Vagina (tissue), 2 donors: Measurements from ENCODE around the gene SDK2. TPM values are rescaled to one million over a fixed set of nuclear protein-coding genes. Genes with fewer than 3 reads are reported as not detected.
A peak's percentile ranks its signal among the peaks of the same experiment; 100 is the strongest.

Source experiments
- DNase-seq, 2 donors: peaks; one replicate each; pipeline ENCODE4 v3.0.0-alpha.2; 2017; ENCODE audit errors: extremely low spot score in 2 of 2
- H3K27ac ChIP-seq: fragments of 200-600 bp; sonication (generic); one replicate; pipeline ENCODE4 v1.5.1; 2019
- H3K27me3 ChIP-seq: fragments of 200-600 bp; sonication (generic); one replicate; pipeline ENCODE4 v1.5.1; 2019
- H3K36me3 ChIP-seq, 2 donors: fragments of 200-600 bp; sonication (generic); one replicate each; pipeline ENCODE4 v1.5.1; 2017 to 2019
- H3K4me1 ChIP-seq: fragments of 200-600 bp; sonication (generic); one replicate; pipeline ENCODE4 v1.5.1; 2019
- H3K4me3 ChIP-seq, 2 donors: fragments of 200-600 bp; sonication (generic); 1 replicate in 1 of 2; 2 replicates in 1 of 2; pipeline ENCODE4 v1.5.1; 2016 to 2019
- H3K9me3 ChIP-seq: fragments of 200-600 bp; sonication (generic); one replicate; pipeline ENCODE4 v1.5.1; 2019
- POLR2A ChIP-seq, 2 donors: fragments of 450-650 bp; IDR thresholded peaks; one replicate each; pipeline ENCODE4 v1.6.1; 2017; ENCODE audit warnings: antibody characterized with exemption in 2 of 2, mild to moderate bottlenecking in 2 of 2, moderate library complexity in 2 of 2
- POLR2AphosphoS5 ChIP-seq, 2 donors: sonication (generic); formaldehyde crosslinking; IDR thresholded peaks; one replicate each; pipeline ENCODE4 v1.9.0; 2017; ENCODE audit warnings: antibody characterized with exemption in 2 of 2, mild to moderate bottlenecking in 2 of 2, low read depth in 1 of 2; ENCODE audit not compliant: insufficient read depth in 1 of 2
- intact Hi-C: fragments of 100-400 bp; cut with DNase I; formaldehyde crosslinking; loops from one replicate; pipeline ENCODE4 v1.15.1; 2023
- total RNA-seq: library from RNA; depleted of rRNA; stranded (reverse); fragments of >200 nt; gene quantifications from one replicate; pipeline ENCODE4 v1.2.3, GENCODE V29; 2016
- TF ChIP-seq, protein P1 (sequence below), 3 experiments: fragments of 450-650 bp in 2 of 3; fragments of 200-600 bp in 1 of 3; sonication (generic) in 1 of 3; IDR thresholded peaks; one replicate each; pipeline ENCODE4 v1.5.1; 2017 to 2019; ENCODE audit warnings: antibody characterized with exemption in 3 of 3, mild to moderate bottlenecking in 2 of 3, moderate library complexity in 2 of 3

Gene SDK2
- total RNA-seq, 1 donor from 2014 or later: 1.7 TPM

DNA sequence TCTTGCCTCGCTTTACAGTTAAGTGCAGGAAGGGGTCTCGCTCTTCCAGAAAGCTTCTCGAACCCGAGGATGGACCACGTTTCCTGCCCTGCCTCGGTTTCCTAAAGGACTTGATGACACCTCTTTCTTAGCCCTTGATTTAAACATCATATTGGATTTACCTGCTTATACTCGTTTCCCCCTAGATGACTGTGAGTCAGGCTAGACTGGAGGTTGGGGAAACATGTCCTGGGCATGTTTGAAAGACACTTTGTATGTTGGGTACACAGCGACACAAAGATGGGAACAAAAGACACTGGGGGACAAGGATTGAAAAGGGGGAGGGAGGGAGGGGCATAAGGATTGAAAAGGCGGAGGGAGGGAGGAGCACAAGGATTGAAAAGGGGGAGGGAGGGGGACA is 30.0 kb downstream of the SDK2 start:
- Histone ChIP-seq H3K4me3 (no peak overlapping the region), H3K9me3 (no peaks in the 10 kb centered on the region), H3K27ac (peak overlapping the region; percentile 72), H3K4me1 (peaks cover 20% of the 10 kb centered on the region), H3K27me3 (no peaks in the 10 kb centered on the region), H3K36me3 (no peaks in the 10 kb centered on the region)
- TF ChIP-seq POLR2A (IDR thresholded peaks at IDR 0.05): no peak
- TF ChIP-seq POLR2AphosphoS5 (IDR thresholded peaks at IDR 0.05; ENCODE audit: insufficient read depth in 1 of 2, low read depth in 1 of 2): no peak
- TF ChIP-seq, protein P1, sequence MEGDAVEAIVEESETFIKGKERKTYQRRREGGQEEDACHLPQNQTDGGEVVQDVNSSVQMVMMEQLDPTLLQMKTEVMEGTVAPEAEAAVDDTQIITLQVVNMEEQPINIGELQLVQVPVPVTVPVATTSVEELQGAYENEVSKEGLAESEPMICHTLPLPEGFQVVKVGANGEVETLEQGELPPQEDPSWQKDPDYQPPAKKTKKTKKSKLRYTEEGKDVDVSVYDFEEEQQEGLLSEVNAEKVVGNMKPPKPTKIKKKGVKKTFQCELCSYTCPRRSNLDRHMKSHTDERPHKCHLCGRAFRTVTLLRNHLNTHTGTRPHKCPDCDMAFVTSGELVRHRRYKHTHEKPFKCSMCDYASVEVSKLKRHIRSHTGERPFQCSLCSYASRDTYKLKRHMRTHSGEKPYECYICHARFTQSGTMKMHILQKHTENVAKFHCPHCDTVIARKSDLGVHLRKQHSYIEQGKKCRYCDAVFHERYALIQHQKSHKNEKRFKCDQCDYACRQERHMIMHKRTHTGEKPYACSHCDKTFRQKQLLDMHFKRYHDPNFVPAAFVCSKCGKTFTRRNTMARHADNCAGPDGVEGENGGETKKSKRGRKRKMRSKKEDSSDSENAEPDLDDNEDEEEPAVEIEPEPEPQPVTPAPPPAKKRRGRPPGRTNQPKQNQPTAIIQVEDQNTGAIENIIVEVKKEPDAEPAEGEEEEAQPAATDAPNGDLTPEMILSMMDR (IDR thresholded peaks at IDR 0.05): no peak
- DNase-seq: no peak
- intact Hi-C loops: no loop called here

DNA sequence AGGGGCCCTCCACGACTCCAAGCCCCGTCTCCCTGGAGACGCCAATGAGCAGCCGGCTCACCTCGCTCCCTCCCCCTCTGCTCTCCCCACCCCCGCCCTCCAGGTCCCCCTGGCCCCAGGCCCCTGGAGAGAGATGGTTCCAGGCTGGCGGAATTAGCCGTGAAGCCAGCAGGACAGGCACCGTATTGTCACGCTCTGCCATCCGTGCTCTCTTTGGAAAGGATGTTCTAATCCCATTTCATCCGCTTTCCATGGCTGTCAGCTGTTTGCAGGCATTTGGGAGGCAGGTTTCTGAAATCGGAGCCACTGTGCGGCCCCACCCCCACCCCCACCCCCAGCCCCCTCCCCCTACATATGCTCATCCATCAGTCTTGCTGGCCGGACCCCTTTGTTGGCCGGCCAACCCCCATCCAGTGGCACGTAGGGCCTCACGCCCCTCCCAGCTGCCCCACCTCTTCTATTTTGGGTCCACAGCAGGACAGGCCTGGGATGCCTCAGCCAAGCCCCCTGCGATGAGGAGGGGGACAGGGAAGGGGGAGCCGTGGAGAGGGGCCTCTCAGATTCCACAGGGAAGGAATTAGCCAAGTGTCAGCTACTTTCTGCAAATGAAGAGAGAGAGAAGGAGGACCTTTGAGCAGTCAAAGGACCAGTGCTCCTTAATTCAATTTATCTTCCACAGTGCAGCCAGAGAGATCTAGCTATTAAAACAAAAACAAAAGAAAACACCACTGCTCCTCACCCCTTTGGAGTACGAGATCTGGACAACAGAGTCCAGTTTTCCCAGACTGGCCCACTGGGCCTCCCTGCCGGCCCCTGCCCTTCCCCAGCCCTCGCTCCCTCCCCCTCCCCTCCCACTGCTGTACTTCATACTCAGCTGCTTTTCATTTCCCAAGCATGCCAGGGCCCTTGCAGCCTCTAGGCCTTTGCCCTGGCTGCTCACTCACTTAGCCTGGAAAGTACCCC is 30.7 kb downstream of the SDK2 start:
- DNase-seq: no peak
- H3K27me3 ChIP-seq: no peaks in the 10 kb centered on the region
- intact Hi-C loops: no loop called here

DNA sequence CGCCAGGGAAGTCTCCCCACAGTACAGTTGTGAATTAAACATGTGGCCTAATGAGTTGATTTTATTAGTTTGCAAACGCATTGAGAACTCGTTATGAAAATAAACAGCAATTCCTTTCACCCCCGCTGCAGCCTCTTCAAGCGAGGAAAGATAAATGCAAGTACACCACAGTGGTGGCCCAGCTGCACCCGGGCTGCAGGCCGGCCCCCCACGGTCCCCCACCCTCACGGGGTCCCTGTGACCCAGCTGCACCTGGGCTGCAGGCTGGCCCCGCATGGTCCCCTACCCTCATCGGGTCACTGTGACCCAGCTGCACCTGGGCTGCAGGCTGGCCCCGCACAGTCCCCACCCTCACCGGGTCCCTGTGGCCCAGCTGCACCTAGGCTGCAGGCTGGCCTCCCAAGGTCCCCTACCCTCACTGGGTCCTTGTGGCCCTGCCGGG is 32.2 kb downstream of the SDK2 start:
- H3K27ac ChIP-seq: no peak overlapping the region
- H3K9me3 ChIP-seq: no peaks in the 10 kb centered on the region
- peaks cover 20% of the 10 kb centered on the region for H3K4me1 ChIP-seq
- no peak overlapping the region for H3K4me3 ChIP-seq
- H3K27me3 ChIP-seq: no peaks in the 10 kb centered on the region
- no peaks in the 10 kb centered on the region for H3K36me3 ChIP-seq
- DNase-seq: no peak
- intact Hi-C loops: no loop called here
- TF ChIP-seq, protein P1 (IDR thresholded peaks at IDR 0.05): no peak
- TF ChIP-seq POLR2AphosphoS5 (IDR thresholded peaks at IDR 0.05; ENCODE audit: insufficient read depth in 1 of 2, low read depth in 1 of 2): no peak
- TF ChIP-seq POLR2A (IDR thresholded peaks at IDR 0.05): no peak

More for the DNA sequence above, 30.7 kb downstream of the SDK2 start:
- Histone ChIP-seq H3K27ac (peak overlapping the region; percentile 72), H3K4me1 (peaks cover 20% of the 10 kb centered on the region), H3K9me3 (no peaks in the 10 kb centered on the region), H3K4me3 (no peak overlapping the region), H3K36me3 (no peaks in the 10 kb centered on the region)
- TF ChIP-seq, protein P1 (IDR thresholded peaks at IDR 0.05): no peak
- TF ChIP-seq POLR2AphosphoS5 (IDR thresholded peaks at IDR 0.05; ENCODE audit: insufficient read depth in 1 of 2, low read depth in 1 of 2) (no peak), POLR2A (IDR thresholded peaks at IDR 0.05) (no peak)

DNA sequence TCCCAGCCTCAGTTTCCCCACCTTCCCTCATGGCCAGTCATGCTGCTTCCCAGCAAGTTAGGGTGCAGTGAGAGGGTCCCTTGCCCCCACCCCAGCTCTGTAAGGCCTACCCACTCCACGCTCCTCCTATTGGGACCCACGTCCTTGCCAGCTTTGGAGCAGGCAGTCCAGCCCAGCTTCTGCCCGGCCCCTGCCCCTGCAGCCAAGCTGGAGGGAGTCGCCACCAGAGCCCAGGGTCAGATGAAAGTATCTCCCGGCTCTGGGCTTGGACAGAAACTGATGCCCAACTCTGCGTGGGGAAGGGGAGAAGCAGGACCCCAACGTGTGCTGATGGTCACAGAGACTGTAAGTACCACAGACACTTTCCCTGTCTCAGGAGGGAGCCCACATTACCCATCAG is 32.6 kb downstream of the SDK2 start:
- Histone ChIP-seq H3K27me3 (no peaks in the 10 kb centered on the region), H3K4me3 (no peak overlapping the region), H3K36me3 (no peaks in the 10 kb centered on the region), H3K9me3 (no peaks in the 10 kb centered on the region), H3K27ac (no peak overlapping the region), H3K4me1 (peaks cover 20% of the 10 kb centered on the region)
- DNase-seq: no peak
- intact Hi-C loops: no loop called here
- no peak for TF ChIP-seq POLR2AphosphoS5 (IDR thresholded peaks at IDR 0.05; ENCODE audit: insufficient read depth in 1 of 2, low read depth in 1 of 2)
- TF ChIP-seq, protein P1 (IDR thresholded peaks at IDR 0.05): no peak
- TF ChIP-seq POLR2A (IDR thresholded peaks at IDR 0.05): no peak
